Measurements from ENCODE around the gene LTBP3.

GRCh38 chr11:65576867-65577755, 19.0 kb upstream of the LTBP3 start:
- no peak for TF ChIP-seq CTCF (IDR thresholded peaks at IDR 0.05; ENCODE audit: poor library complexity)
- no peak for TF ChIP-seq EZH2 (IDR thresholded peaks at IDR 0.05; ENCODE audit: borderline replicate concordance)
- no peak for TF ChIP-seq EZH2phosphoT487 (IDR thresholded peaks at IDR 0.05; ENCODE audit: low read depth, severe bottlenecking, unreplicated experiment)
